K562 (cell line): ENCODE results near the gene KAT6B. TPM values are rescaled to one million over a fixed set of nuclear protein-coding genes. Genes with fewer than 3 reads are reported as not detected.

Experiments
- BRCA1 ChIP-seq, 2 experiments: fragments of 450-650 bp in 1 of 2; sonication (generic) in 1 of 2; formaldehyde crosslinking in 1 of 2; IDR thresholded peaks; 2 replicates each; pipeline versions ENCODE4 v1.5.0 to v1.6.1; 2017 to 2020; ENCODE audit warnings: mild to moderate bottlenecking in 1 of 2, missing genetic modification reagents in 1 of 2
- LEF1 ChIP-seq: fragments of 450-650 bp; IDR thresholded peaks from 2 replicates; pipeline ENCODE4 v1.6.1; 2016; ENCODE audit warnings: mild to moderate bottlenecking
- PCBP1 ChIP-seq: fragments of 200-400 bp; formaldehyde crosslinking; IDR thresholded peaks from 2 replicates; pipeline ENCODE4 v1.6.1; 2018; ENCODE audit warnings: mild to moderate bottlenecking, low read depth, low read length; ENCODE audit not compliant: poor library complexity, severe bottlenecking
- ZFP1 ChIP-seq: fragments of 450-650 bp; formaldehyde crosslinking; IDR thresholded peaks from 2 replicates; pipeline ENCODE4 v1.4.0; 2020; ENCODE audit warnings: mild to moderate bottlenecking, mixed read lengths
- polyA plus RNA-seq, 8 experiments: library from polyadenylated mRNA; depleted of rRNA in 4 of 8; stranded (reverse) in 5 of 8; unstranded in 3 of 8; fragments of >200 nt; fragmentation: Nextera tagmentation in 2 of 8; fragmentation: Illumina TruSeq in 1 of 8; extraction: Ambion mirVana in 2 of 8; extraction: Trizol in 1 of 8; gene quantifications; 2 replicates each; pipeline versions ENCODE4 v1.2.1 to v1.2.3, GENCODE V29; 2011 to 2014; ENCODE audit warnings: inconsistent platforms in 1 of 8, missing spikeins in 1 of 8
- total RNA-seq, 7 experiments: library from RNA; depleted of rRNA in 6 of 7; stranded (reverse); fragments of >200 nt in 6 of 7; fragmentation: Illumina TruSeq in 2 of 7; extraction: Trizol in 2 of 7; gene quantifications; 2 replicates each; pipeline versions ENCODE4 v1.2.1 to v1.2.3, GENCODE V29; 2011 to 2021; ENCODE audit warnings: low replicate concordance in 1 of 7
- TF ChIP-seq, protein P1 (sequence below): fragments of 250-450 bp; sonication (Bioruptor Pico); IDR thresholded peaks from 2 replicates; pipeline ENCODE4 v1.4.0; 2020; ENCODE audit warnings: borderline replicate concordance
- TF ChIP-seq, protein P2 (sequence below): fragments of 200-800 bp; sonication (Bioruptor generic); IDR thresholded peaks from 2 replicates; pipeline ENCODE4 v1.6.1; 2017; ENCODE audit warnings: missing genetic modification characterization, missing compliant biosample characterization
- TF ChIP-seq, protein P3 (sequence below): fragments of 450-650 bp; IDR thresholded peaks from 2 replicates; pipeline ENCODE4 v1.6.1; 2018; ENCODE audit not compliant: partially characterized antibody

KAT6B gene
- total and polyA plus RNA-seq, 9 of the 15 experiments (the other 6 are each of a cell fraction or from before 2014, with no cell fraction given) = 1.4 to 9.2 (median 6.8) TPM

DNA sequence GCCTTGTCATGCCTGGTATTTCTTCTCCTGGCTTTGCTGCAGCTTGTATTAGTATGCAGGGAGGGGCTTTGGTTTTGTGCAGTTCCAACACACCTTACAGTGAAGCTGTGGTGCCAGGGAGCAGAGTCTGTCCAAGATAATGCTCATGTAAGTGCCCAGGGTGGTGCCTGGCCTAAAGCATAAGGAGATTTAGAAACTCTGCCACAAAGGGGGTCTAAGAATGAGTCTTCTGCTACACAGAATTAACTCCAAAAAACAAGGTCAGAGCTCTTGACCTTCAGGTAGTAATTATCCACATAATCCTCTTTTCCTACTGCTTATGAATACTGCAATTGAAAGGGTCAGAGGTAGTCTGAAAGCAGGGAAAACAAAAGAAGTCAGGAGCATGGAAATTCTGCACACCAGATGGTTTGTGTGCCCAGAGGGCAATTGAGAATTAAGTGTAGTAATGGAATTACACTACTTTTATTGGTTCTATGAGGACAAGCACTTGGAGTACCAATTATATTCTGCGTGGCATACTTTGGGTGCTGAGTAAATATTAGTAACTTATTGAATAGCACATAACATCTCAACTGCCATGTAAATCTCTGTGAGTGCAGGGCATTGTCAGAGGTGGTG is 121.5 kb downstream of the KAT6B start (continued):
- TF ChIP-seq, protein P1, sequence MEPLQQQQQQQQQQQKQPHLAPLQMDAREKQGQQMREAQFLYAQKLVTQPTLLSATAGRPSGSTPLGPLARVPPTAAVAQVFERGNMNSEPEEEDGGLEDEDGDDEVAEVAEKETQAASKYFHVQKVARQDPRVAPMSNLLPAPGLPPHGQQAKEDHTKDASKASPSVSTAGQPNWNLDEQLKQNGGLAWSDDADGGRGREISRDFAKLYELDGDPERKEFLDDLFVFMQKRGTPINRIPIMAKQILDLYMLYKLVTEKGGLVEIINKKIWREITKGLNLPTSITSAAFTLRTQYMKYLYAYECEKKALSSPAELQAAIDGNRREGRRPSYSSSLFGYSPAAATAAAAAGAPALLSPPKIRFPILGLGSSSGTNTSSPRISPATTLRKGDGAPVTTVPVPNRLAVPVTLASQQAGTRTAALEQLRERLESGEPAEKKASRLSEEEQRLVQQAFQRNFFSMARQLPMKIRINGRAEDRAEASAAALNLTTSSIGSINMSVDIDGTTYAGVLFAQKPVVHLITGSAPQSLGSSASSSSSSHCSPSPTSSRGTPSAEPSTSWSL (CRISPR knock-in tag) = no peak
- TF ChIP-seq BRCA1 (IDR thresholded peaks at IDR 0.05) = no peak
- no peak for TF ChIP-seq BRCA1 (CRISPR knock-in tag; IDR thresholded peaks at IDR 0.05)
- TF ChIP-seq, protein P2, sequence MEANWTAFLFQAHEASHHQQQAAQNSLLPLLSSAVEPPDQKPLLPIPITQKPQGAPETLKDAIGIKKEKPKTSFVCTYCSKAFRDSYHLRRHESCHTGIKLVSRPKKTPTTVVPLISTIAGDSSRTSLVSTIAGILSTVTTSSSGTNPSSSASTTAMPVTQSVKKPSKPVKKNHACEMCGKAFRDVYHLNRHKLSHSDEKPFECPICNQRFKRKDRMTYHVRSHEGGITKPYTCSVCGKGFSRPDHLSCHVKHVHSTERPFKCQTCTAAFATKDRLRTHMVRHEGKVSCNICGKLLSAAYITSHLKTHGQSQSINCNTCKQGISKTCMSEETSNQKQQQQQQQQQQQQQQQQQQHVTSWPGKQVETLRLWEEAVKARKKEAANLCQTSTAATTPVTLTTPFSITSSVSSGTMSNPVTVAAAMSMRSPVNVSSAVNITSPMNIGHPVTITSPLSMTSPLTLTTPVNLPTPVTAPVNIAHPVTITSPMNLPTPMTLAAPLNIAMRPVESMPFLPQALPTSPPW = no peak
- TF ChIP-seq, protein P3, sequence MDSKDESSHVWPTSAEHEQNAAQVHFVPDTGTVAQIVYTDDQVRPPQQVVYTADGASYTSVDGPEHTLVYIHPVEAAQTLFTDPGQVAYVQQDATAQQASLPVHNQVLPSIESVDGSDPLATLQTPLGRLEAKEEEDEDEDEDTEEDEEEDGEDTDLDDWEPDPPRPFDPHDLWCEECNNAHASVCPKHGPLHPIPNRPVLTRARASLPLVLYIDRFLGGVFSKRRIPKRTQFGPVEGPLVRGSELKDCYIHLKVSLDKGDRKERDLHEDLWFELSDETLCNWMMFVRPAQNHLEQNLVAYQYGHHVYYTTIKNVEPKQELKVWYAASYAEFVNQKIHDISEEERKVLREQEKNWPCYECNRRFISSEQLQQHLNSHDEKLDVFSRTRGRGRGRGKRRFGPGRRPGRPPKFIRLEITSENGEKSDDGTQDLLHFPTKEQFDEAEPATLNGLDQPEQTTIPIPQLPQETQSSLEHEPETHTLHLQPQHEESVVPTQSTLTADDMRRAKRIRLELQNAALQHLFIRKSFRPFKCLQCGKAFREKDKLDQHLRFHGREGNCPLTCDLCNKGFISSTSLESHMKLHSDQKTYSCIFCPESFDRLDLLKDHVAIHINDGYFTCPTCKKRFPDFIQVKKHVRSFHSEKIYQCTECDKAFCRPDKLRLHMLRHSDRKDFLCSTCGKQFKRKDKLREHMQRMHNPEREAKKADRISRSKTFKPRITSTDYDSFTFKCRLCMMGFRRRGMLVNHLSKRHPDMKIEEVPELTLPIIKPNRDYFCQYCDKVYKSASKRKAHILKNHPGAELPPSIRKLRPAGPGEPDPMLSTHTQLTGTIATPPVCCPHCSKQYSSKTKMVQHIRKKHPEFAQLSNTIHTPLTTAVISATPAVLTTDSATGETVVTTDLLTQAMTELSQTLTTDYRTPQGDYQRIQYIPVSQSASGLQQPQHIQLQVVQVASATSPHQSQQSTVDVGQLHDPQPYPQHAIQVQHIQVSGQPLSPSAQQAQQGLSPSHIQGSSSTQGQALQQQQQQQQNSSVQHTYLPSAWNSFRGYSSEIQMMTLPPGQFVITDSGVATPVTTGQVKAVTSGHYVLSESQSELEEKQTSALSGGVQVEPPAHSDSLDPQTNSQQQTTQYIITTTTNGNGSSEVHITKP = no peak
- TF ChIP-seq LEF1 = no peak
- no peak for TF ChIP-seq PCBP1
- no peak for TF ChIP-seq ZFP1 (CRISPR knock-in tag)
